GM12891 (cell line): ENCODE results near the gene CMKLR1.

Source experiments
- DNase-seq: peaks from one replicate; pipeline ENCODE4 v3.0.0; 2011; ENCODE audit warnings: low spot score; ENCODE audit not compliant: insufficient read length
- FAIRE-seq: peaks from 2 replicates; lab custom pipeline; 2011; peaks lifted over from hg19 to GRCh38; lab: Jason Lieb, UNC
- PAX5 ChIP-seq: IDR thresholded peaks from 2 replicates; pipeline ENCODE4 v1.6.1; 2011; ENCODE audit warnings: low read length, moderate library complexity, mild to moderate bottlenecking; ENCODE audit not compliant: insufficient read depth, severe bottlenecking
- POLR2A ChIP-seq: IDR thresholded peaks from 2 replicates; pipeline ENCODE4 v1.6.1; 2011; ENCODE audit warnings: low read depth, low read length, control low read depth
- POLR2AphosphoS5 ChIP-seq: IDR thresholded peaks from 2 replicates; pipeline ENCODE4 v1.6.1; 2011; ENCODE audit warnings: low read depth, low read length, control low read depth
- POU2F2 ChIP-seq: IDR thresholded peaks from 2 replicates; pipeline ENCODE4 v1.6.1; 2011; ENCODE audit warnings: low read depth, mild to moderate bottlenecking, control low read depth, low read length, moderate library complexity
- SPI1 ChIP-seq: IDR thresholded peaks from 2 replicates; pipeline ENCODE4 v1.6.1; 2011; ENCODE audit warnings: low read depth, low read length, control low read depth
- TAF1 ChIP-seq: IDR thresholded peaks from 2 replicates; pipeline ENCODE4 v1.6.1; 2011; ENCODE audit warnings: low read depth, low read length, control low read depth

The CMKLR1 gene

DNA sequence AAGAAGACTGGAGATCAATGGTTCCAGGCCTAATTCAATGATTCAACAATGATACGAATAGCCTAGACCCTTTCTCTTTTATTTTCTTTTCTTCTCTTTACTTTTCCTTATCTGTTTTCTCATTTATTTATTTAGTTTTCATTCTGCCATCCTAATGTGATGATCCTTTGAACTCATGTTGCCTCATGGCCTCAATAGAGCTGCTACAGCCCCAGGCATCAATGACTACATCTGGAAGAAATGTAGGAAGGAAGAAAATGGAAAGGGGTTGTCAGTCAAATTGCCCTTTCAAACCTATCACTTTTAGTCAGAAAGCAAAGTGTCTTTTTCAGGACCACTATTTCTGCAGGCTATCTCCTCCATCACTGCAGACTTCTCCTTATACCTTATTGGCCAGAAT is 69.9 kb downstream of the CMKLR1 start:
- FAIRE-seq (no peak), DNase-seq (no peak)
- no peak for TF ChIP-seq POLR2A
- no peak for TF ChIP-seq POLR2AphosphoS5
- TF ChIP-seq TAF1: no peak
- TF ChIP-seq POU2F2: no peak
- TF ChIP-seq SPI1: no peak
- TF ChIP-seq PAX5: no peak

DNA sequence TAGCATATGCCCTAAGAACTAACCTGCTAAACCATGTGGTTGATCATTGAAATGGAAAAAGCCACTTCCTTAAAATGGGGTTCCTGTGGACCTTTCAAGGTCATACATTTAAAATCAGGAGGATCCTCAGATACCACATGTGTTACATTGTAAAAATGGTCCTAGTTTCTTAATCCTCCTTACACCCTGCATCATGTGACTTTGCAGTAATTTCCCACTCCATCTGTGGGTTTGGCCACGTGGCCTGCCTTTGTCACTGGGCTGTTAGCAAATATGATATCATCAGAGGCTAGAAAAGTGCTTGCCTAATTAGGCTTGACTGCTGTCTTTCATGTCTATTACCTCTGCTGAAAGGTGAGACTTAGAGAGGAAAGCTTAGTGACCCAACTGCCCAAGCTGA is 70.7 kb downstream of the CMKLR1 start:
- FAIRE-seq (no peak), DNase-seq (no peak)
- TF ChIP-seq SPI1: peak; percentile 66
- TF ChIP-seq TAF1: no peak

DNA sequence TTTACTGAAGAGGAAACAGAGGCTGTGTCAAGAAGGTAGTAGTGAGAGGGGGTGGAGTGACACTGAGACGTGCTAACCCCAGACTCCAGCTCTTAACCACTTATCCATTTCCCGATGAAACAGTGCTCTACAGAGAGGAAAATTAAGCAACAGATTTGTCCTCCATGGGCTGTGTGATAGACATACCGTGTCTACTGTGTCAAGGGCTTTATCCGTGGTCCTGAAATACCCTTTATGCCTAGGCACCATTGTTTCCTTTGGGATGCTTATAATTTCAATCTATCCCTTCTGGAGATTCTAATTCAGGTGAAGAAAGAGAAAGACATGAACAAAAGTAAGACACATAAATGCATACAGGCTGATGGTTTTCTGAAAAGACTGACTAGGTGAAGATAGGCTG is 71.7 kb downstream of the CMKLR1 start:
- DNase-seq (no peak), FAIRE-seq (peak; percentile 33)
- TF ChIP-seq SPI1 (no peak), POU2F2 (no peak), TAF1 (no peak), POLR2AphosphoS5 (no peak), PAX5 (no peak), POLR2A (no peak)

GRCh38 chr12:108266131-108266530 is 73.0 kb downstream of the CMKLR1 start:
- no peak for DNase-seq
- no peak for TF ChIP-seq POU2F2
- TF ChIP-seq PAX5: no peak
- no peak for TF ChIP-seq POLR2AphosphoS5
- no peak for TF ChIP-seq SPI1
- TF ChIP-seq POLR2A: no peak
- no peak for TF ChIP-seq TAF1
- no peak for FAIRE-seq

DNA sequence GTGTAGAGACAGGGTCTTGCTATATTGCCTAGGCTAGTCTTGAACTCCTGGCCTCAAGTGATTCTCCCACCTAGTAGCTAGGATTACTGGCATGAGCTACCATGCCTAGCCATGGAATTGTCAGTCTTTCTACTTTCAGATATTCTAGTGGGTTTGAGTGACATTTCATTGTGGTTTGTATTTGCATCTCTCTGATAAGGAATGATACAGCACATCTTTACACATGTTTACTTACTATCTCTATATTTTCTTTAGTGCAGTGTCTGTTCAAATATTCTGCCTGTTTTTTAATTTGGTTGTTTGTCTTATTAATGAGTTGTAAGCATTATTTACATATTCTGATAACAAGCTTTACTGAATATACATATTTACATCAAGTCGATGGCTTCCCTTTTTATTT is 73.6 kb downstream of the CMKLR1 start:
- no peak for TF ChIP-seq PAX5
- TF ChIP-seq POLR2A: no peak
- no peak for TF ChIP-seq TAF1
- TF ChIP-seq POU2F2: no peak
- DNase-seq: no peak
- FAIRE-seq: no peak

DNA sequence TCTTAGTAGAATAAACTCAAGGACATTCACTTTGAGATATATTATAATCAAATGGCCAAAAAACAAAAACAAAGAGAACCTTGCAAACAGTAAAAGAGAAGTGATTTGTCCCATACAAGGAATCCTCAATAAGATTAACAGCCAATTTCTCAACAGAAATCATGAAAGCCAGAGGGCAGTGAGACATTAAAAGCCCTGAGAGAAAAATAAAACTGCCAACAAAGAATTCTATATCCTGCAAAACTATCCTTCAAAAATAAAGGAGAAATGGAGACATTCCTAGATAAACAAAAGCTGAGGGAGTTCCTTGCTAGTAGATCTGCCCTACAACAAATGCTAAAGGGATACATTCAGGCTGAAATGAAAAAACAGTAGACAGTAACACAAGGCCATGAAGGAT is 78.1 kb downstream of the CMKLR1 start:
- FAIRE-seq (no peak), DNase-seq (no peak)
- TF ChIP-seq TAF1: no peak
- TF ChIP-seq POU2F2: no peak
- TF ChIP-seq PAX5: no peak
- no peak for TF ChIP-seq SPI1
- no peak for TF ChIP-seq POLR2AphosphoS5
- TF ChIP-seq POLR2A: no peak

DNA sequence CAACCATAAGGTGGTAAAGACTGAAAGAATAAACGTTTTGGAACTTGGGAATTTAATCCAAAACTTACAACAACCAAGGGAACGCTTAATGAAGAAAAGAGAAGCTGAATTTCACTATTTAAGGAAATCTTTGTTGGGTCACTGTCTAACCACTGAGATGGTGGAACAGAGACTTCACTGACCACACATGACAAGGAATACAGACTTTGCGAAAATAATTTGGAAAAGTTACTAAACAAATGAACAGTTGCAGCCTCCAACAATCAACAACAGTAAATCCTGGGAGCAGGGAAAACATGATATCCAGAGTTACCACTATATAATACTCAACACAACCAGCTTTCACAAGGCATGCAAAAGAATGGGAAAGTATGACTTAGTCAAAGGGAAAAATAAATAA is 79.1 kb downstream of the CMKLR1 start:
- no peak for FAIRE-seq
- DNase-seq: no peak
- TF ChIP-seq POU2F2 (no peak), POLR2A (no peak), PAX5 (no peak), TAF1 (no peak), SPI1 (no peak), POLR2AphosphoS5 (no peak)

- DNase-seq (no peak), FAIRE-seq (no peak)
- TF ChIP-seq POLR2AphosphoS5 (no peak), SPI1 (no peak), POU2F2 (no peak), POLR2A (no peak), TAF1 (no peak), PAX5 (no peak)
These were observed 81.5 kb downstream of the CMKLR1 start for GRCh38 chr12:108257610-108258106.

DNA sequence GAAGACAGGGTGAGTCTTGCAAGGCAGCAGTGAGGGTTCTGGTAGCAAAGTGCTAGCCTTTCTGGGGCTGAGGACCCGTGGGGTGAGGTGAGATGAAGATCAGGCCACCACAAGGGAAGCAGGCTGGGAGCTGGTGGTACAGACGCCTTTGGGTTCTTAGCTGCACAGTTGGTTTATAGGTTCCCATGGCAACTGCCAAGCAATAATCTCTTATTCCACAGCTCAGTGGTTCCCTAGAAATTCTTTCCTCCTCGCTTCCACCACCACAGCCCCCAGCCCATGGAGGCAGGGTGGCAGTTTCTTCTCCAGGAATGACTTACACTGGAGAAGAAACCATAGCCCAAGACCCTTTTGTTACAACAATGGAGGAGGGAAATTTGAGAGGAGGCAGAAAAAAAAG is 82.1 kb downstream of the CMKLR1 start:
- FAIRE-seq (no peak), DNase-seq (no peak)
- no peak for TF ChIP-seq POU2F2
- no peak for TF ChIP-seq SPI1
- no peak for TF ChIP-seq TAF1
- no peak for TF ChIP-seq PAX5
- no peak for TF ChIP-seq POLR2A
- no peak for TF ChIP-seq POLR2AphosphoS5

- no peak for DNase-seq
- no peak for FAIRE-seq
- TF ChIP-seq TAF1 (no peak), PAX5 (no peak), POU2F2 (no peak), SPI1 (no peak), POLR2AphosphoS5 (no peak), POLR2A (no peak)
These were observed 83.9 kb downstream of the CMKLR1 start for GRCh38 chr12:108255252-108255602.

- no peak for DNase-seq
- no peak for FAIRE-seq
- TF ChIP-seq SPI1: no peak
- no peak for TF ChIP-seq POLR2A
- no peak for TF ChIP-seq PAX5
- no peak for TF ChIP-seq TAF1
- no peak for TF ChIP-seq POLR2AphosphoS5
- no peak for TF ChIP-seq POU2F2
These were observed 84.4 kb downstream of the CMKLR1 start for GRCh38 chr12:108254517-108255251.
